Motor neuron (in vitro differentiated cells): Measurements from ENCODE around the gene RMP24.
"Not testable (repeated sequence)": the region's sequence is repeated elsewhere in the genome, so short reads cannot be mapped to it uniquely, and the experiment has no call there.

ENCODE experiments used
- ATAC-seq, 8 experiments: fragments of 200-7000 bp; cut with Tn5 transposase; replicated peaks in 6 of 8; 2 replicates each; pipeline ENCODE4 v1.8.0; 2021; ENCODE audit warnings: mild to moderate bottlenecking in 8 of 8, moderate library complexity in 8 of 8
- H3K27ac ChIP-seq, 2 donors: fragments of 250-450 bp; sonication (Bioruptor Pico); 2 replicates each; pipeline ENCODE4 v1.9.0; 2021; ENCODE audit warnings: antibody characterized with exemption in 2 of 2, mild to moderate bottlenecking in 2 of 2, moderate library complexity in 1 of 2
- H3K4me1 ChIP-seq, 2 donors: fragments of 250-450 bp; sonication (Bioruptor Pico); replicated peaks in 1 of 2; 2 replicates each; pipeline ENCODE4 v1.6.1; 2021; ENCODE audit warnings: antibody characterized with exemption in 2 of 2, mild to moderate bottlenecking in 2 of 2, moderate library complexity in 1 of 2
- H3K4me3 ChIP-seq, 5 donors: fragments of 250-450 bp; sonication (Bioruptor Pico); 2 replicates each; pipeline ENCODE4 v1.9.0; 2021; ENCODE audit warnings: antibody characterized with exemption in 5 of 5, mild to moderate bottlenecking in 5 of 5, moderate library complexity in 4 of 5
- WGBS, 10 experiments: fragments of 450-650 bp; shearing (Covaris generic); methylation state at CpG; one replicate each; pipeline ENCODE4 v1.0.0; 2022; 5-methylcytosine and 5-hydroxymethylcytosine counted together
- in situ Hi-C, 9 experiments: fragments of 400-800 bp; cut with MboI; loops; one replicate each; pipeline ENCODE4 v1.15.0; 2021; ENCODE audit warnings: low sequenced_read_pairs in 9 of 9, low pct_unique_long_range_greater_than_20kb in 2 of 9; ENCODE audit not compliant: unreplicated experiment in 9 of 9

RMP24 gene

GRCh38 chr18:35942661-35943060 lies 29.8 kb upstream of the RMP24 start:
- 33 to 100% (median 81%) methylated on average over 2 to 6 of the region's 6 CpGs; no CpG with 5 or more reads in 2 of the 10 experiments for WGBS, 10 experiments
- Histone ChIP-seq H3K27ac (no peak overlapping the region), H3K4me1 (no peaks in the 10 kb centered on the region), H3K4me3 (no peak overlapping the region)
- ATAC-seq, result no peak
- in situ Hi-C loops, result no loop called here

- peaks cover 0 to 2% of the 10 kb centered on the region in 2 donors for H3K4me1 ChIP-seq
- in situ Hi-C loops, result no loop called here
- 54 to 100% (median 76%) methylated on average over 1 to 3 of the region's 3 CpGs; no CpG with 5 or more reads in 2 of the 10 experiments for WGBS, 10 experiments
Measured at GRCh38 chr18:35948080-35948479, 24.4 kb upstream of the RMP24 start.

GRCh38 chr18:35949090-35949489 lies 23.4 kb upstream of the RMP24 start:
- no peak for ATAC-seq
- in situ Hi-C loops, result no loop called here
- Histone ChIP-seq H3K4me1 (peaks cover 0 to 2% of the 10 kb centered on the region in 2 donors), H3K4me3 (no peak overlapping the region), H3K27ac (no peak overlapping the region)
- WGBS, 10 experiments, result 47 to 100% (median 66%) methylated on average over 2 to 6 of the region's 6 CpGs; no CpG with 5 or more reads in 2 of the 10 experiments

More at GRCh38 chr18:35948080-35948479, 24.4 kb upstream of the RMP24 start:
- no peak overlapping the region for H3K27ac ChIP-seq
- ATAC-seq, result no peak
- no peak overlapping the region for H3K4me3 ChIP-seq

- ATAC-seq, result peak; percentile 90 to 94 (median 93)
- Histone ChIP-seq H3K4me1 (peaks cover 0 to 2% of the 10 kb centered on the region in 2 donors), H3K4me3 (peak overlapping the region; percentile 48 to 71 (median 59)), H3K27ac (no peak overlapping the region)
- 0 to 21% (median 0%) methylated on average over 1 to 11 of the region's 54 CpGs; no CpG with 5 or more reads in 1 of the 10 experiments for WGBS, 10 experiments
- in situ Hi-C loops, result loop anchor here in 6 of 9 experiments (10.0 to 25.0 kb wide), 3 partner anchors 163 to 195 kb away; no protein-coding TSS in a partner anchor
Measured at GRCh38 chr18:35949903-35950627, 22.4 kb upstream of the RMP24 start.

GRCh38 chr18:35950628-35950982 lies 21.9 kb upstream of the RMP24 start:
- no peak for ATAC-seq
- in situ Hi-C loops, result loop anchor here in 6 of 9 experiments (10.0 to 25.0 kb wide), 3 partner anchors 163 to 196 kb away; no protein-coding TSS in a partner anchor
- Histone ChIP-seq H3K4me3 (peak overlapping the region; percentile 48 to 71 (median 59)), H3K27ac (no peak overlapping the region), H3K4me1 (peaks cover 0 to 2% of the 10 kb centered on the region in 2 donors)
- 0 to 65% (median 17%) methylated on average over 1 to 6 of the region's 6 CpGs; no CpG with 5 or more reads in 1 of the 10 experiments for WGBS, 10 experiments

- in situ Hi-C loops, result loop anchor here in 6 of 9 experiments (10.0 to 25.0 kb wide), 3 partner anchors 166 to 199 kb away; no protein-coding TSS in a partner anchor
- no peak for ATAC-seq
- peaks cover 0 to 2% of the 10 kb centered on the region in 2 donors for H3K4me1 ChIP-seq
- 50 to 100% (median 96%) methylated on average over 1 of the region's 1 CpG for WGBS, 10 experiments
- no peak overlapping the region for H3K27ac ChIP-seq
- no peak overlapping the region for H3K4me3 ChIP-seq
Measured at GRCh38 chr18:35953688-35954087, 18.8 kb upstream of the RMP24 start.

GRCh38 chr18:35956226-35956625 lies 16.3 kb upstream of the RMP24 start:
- Histone ChIP-seq H3K4me3 (no peak overlapping the region), H3K4me1 (no peaks in the 10 kb centered on the region), H3K27ac (no peak overlapping the region)
- WGBS, 10 experiments, result 36 to 79% (median 60%) methylated on average over 1 to 3 of the region's 3 CpGs
- in situ Hi-C loops, result loop anchor here in 6 of 9 experiments (10.0 to 25.0 kb wide), 3 partner anchors 169 to 201 kb away; no protein-coding TSS in a partner anchor
- ATAC-seq, result no peak

GRCh38 chr18:35962320-35962719 lies 10.2 kb upstream of the RMP24 start:
- WGBS, 10 experiments, result 21 to 100% (median 77%) methylated on average over 1 to 2 of the region's 2 CpGs; no CpG with 5 or more reads in 2 of the 10 experiments
- Histone ChIP-seq H3K4me3 (no peak overlapping the region), H3K4me1 (no peaks in the 10 kb centered on the region), H3K27ac (no peak overlapping the region)
- no peak for ATAC-seq
- in situ Hi-C loops, result loop anchor here in 5 of 9 experiments (25.0 kb wide), 2 partner anchors 175 to 200 kb away; no protein-coding TSS in a partner anchor

GRCh38 chr18:35964319-35964718 lies 8.2 kb upstream of the RMP24 start:
- Histone ChIP-seq H3K4me3 (no peak overlapping the region), H3K4me1 (no peaks in the 10 kb centered on the region), H3K27ac (no peak overlapping the region)
- no peak for ATAC-seq
- in situ Hi-C loops, result loop anchor here in 5 of 9 experiments (25.0 kb wide), 2 partner anchors 177 to 202 kb away; no protein-coding TSS in a partner anchor

GRCh38 chr18:35967866-35968265 lies 4.6 kb upstream of the RMP24 start:
- WGBS, 10 experiments, result 32 to 100% (median 88%) methylated on average over 1 to 4 of the region's 4 CpGs; no CpG with 5 or more reads in 3 of the 10 experiments
- H3K27ac ChIP-seq, H3K4me3 ChIP-seq, ATAC-seq, H3K4me1 ChIP-seq: not testable (repeated sequence)
- in situ Hi-C loops, result loop anchor here in 5 of 9 experiments (25.0 kb wide), 2 partner anchors 181 to 206 kb away; no protein-coding TSS in a partner anchor

- ATAC-seq, result peak in 1 of 8 experiments; percentile 2
- 20 to 90% (median 67%) methylated on average over 1 to 7 of the region's 9 CpGs; no CpG with 5 or more reads in 1 of the 10 experiments for WGBS, 10 experiments
- no peak overlapping the region for H3K27ac ChIP-seq
- H3K4me3 ChIP-seq, result no peak overlapping the region
- in situ Hi-C loops, result loop anchor here in 5 of 9 experiments (25.0 kb wide), 2 partner anchors 181 to 206 kb away; no protein-coding TSS in a partner anchor
- peaks cover 2 to 7% of the 10 kb centered on the region in 2 donors for H3K4me1 ChIP-seq
Measured at GRCh38 chr18:35968278-35968880, 4.1 kb upstream of the RMP24 start.

GRCh38 chr18:35969676-35970075 lies 2.8 kb upstream of the RMP24 start:
- H3K27ac ChIP-seq, result no peak overlapping the region
- no peak for ATAC-seq
- peaks cover 8 to 13% of the 10 kb centered on the region in 2 donors for H3K4me1 ChIP-seq
- in situ Hi-C loops, result loop anchor here in 5 of 9 experiments (25.0 kb wide), 2 partner anchors 182 to 207 kb away; no protein-coding TSS in a partner anchor
- no peak overlapping the region for H3K4me3 ChIP-seq
